Esophagus muscularis mucosa (tissue), 4 donors: ENCODE measurements around the gene RAE1. TPM values are rescaled to one million over a fixed set of nuclear protein-coding genes. Genes with fewer than 3 reads are reported as not detected.

Experiments
- DNase-seq: peaks from one replicate; pipeline ENCODE4 v3.0.0-alpha.2; 2017; ENCODE audit errors: extremely low spot score
- H3K27ac ChIP-seq, 4 donors: fragments of 200-600 bp; sonication (generic); replicated peaks in 1 of 4; 1 replicate in 3 of 4; 2 replicates in 1 of 4; pipeline ENCODE4 v1.5.1; 2016 to 2019; ENCODE audit warnings: mild to moderate bottlenecking in 1 of 4
- H3K27me3 ChIP-seq, 4 donors: fragments of 200-600 bp; sonication (generic); one replicate each; pipeline versions ENCODE4 v1.5.1 to v1.6.0; 2016 to 2019
- H3K36me3 ChIP-seq, 4 donors: fragments of 200-600 bp; sonication (generic); one replicate each; pipeline ENCODE4 v1.5.1; 2016 to 2019
- H3K4me1 ChIP-seq, 4 donors: fragments of 200-600 bp; sonication (generic); one replicate each; pipeline ENCODE4 v1.5.1; 2016 to 2019
- H3K4me3 ChIP-seq, 4 donors: fragments of 200-600 bp; sonication (generic); 1 replicate in 2 of 4; 2 replicates in 2 of 4; pipeline ENCODE4 v1.5.1; 2016 to 2019; ENCODE audit warnings: mild to moderate bottlenecking in 4 of 4, moderate library complexity in 1 of 4
- H3K9me3 ChIP-seq, 4 donors: fragments of 200-600 bp; sonication (generic); 1 replicate in 3 of 4; 2 replicates in 1 of 4; pipeline ENCODE4 v1.5.1; 2016 to 2019
- CTCF ChIP-seq, 3 experiments: fragments of 200-600 bp in 2 of 3; fragments of 450-650 bp in 1 of 3; sonication (generic) in 2 of 3; IDR thresholded peaks; one replicate each; pipeline ENCODE4 v1.5.1; 2017 to 2019; ENCODE audit warnings: antibody characterized with exemption in 3 of 3, mild to moderate bottlenecking in 2 of 3, moderate library complexity in 1 of 3
- EP300 ChIP-seq: sonication (generic); formaldehyde crosslinking; IDR thresholded peaks from one replicate; pipeline ENCODE4 v1.6.1; 2017; ENCODE audit warnings: antibody characterized with exemption
- POLR2A ChIP-seq: fragments of 450-650 bp; IDR thresholded peaks from one replicate; pipeline ENCODE4 v1.6.1; 2017; ENCODE audit warnings: antibody characterized with exemption, moderate library complexity, mild to moderate bottlenecking, low read depth
- POLR2AphosphoS5 ChIP-seq, 2 donors: sonication (generic); formaldehyde crosslinking; IDR thresholded peaks; one replicate each; pipeline ENCODE4 v1.6.1; 2017; ENCODE audit warnings: antibody characterized with exemption in 2 of 2
- WGBS: methylation state at CpG from one replicate; pipeline ENCODE4 v1.1.5; 2018; 5-methylcytosine and 5-hydroxymethylcytosine counted together
- intact Hi-C: fragments of 100-400 bp; cut with DNase I; formaldehyde crosslinking; loops from one replicate; pipeline ENCODE4 v1.15.1; 2023
- total RNA-seq, 4 donors: library from RNA; depleted of rRNA; stranded (reverse); fragments of >200 nt; gene quantifications; one replicate each; pipeline versions ENCODE4 v1.1.0 to v1.2.1, GENCODE V29; 2016

The RAE1 gene
- total RNA-seq, 4 donors from 2014 or later: 15.0 to 24.1 (median 21.5) TPM

DNA sequence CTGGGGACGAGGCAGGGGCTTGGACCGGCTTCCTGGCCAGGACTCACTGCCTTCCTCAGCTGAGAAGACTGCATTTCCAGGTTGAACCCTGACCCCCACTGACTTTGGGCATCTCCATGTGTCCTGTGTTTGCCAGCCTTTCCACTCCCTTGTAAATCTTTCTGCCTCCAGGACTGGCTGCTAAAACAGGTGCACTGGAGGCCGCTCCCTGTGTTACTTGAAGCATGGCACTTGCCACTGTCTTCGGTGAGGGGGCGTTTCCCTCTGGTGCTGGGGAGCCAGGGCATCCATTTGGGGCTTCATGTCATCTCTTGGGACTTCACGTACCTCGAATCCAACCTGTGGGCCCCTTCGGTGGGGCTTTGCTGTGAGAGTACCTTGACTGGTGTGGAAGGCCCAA is 33.4 kb downstream of the RAE1 start:
- Histone ChIP-seq H3K4me1 (peaks cover 3 to 23% (median 13%) of the 10 kb centered on the region in 4 donors), H3K27ac (no peak overlapping the region), H3K36me3 (peaks cover under 1 to 34% (median 20%) of the 10 kb centered on the region in 4 donors), H3K4me3 (no peak overlapping the region), H3K9me3 (no peaks in the 10 kb centered on the region), H3K27me3 (no peaks in the 10 kb centered on the region)
- intact Hi-C loops: loop anchor here (5.0 to 10.0 kb wide), 2 partner anchors 208 to 820 kb away; no protein-coding TSS in a partner anchor
- no peak for DNase-seq
- WGBS: 94% methylated on average over 5 of the region's 8 CpGs
- no peak for TF ChIP-seq POLR2A
- TF ChIP-seq CTCF (IDR thresholded peaks at IDR 0.05): no peak
- TF ChIP-seq POLR2AphosphoS5 (IDR thresholded peaks at IDR 0.05): no peak
- TF ChIP-seq EP300: no peak

GRCh38 chr20:57384953-57385761 is 34.1 kb downstream of the RAE1 start:
- intact Hi-C loops: loop anchor here (5.0 to 10.0 kb wide), 2 partner anchors 207 to 820 kb away; no protein-coding TSS in a partner anchor
- Histone ChIP-seq H3K9me3 (no peaks in the 10 kb centered on the region), H3K36me3 (peaks cover 0 to 27% (median 17%) of the 10 kb centered on the region in 4 donors), H3K27me3 (no peaks in the 10 kb centered on the region), H3K4me3 (no peak overlapping the region), H3K27ac (no peak overlapping the region), H3K4me1 (peaks cover 9 to 29% (median 20%) of the 10 kb centered on the region in 4 donors)
- DNase-seq: no peak
- WGBS: 78% methylated on average over 20 of the region's 29 CpGs
- no peak for TF ChIP-seq POLR2A
- no peak for TF ChIP-seq EP300
- no peak for TF ChIP-seq POLR2AphosphoS5 (IDR thresholded peaks at IDR 0.05)

GRCh38 chr20:57385940-57386339 is 34.9 kb downstream of the RAE1 start:
- TF ChIP-seq EP300: no peak
- TF ChIP-seq POLR2A: no peak
- TF ChIP-seq POLR2AphosphoS5 (IDR thresholded peaks at IDR 0.05): no peak
- TF ChIP-seq CTCF (IDR thresholded peaks at IDR 0.05): no peak
- peaks cover 0 to 20% (median 10%) of the 10 kb centered on the region in 4 donors for H3K36me3 ChIP-seq
- H3K27me3 ChIP-seq: no peaks in the 10 kb centered on the region
- H3K9me3 ChIP-seq: no peaks in the 10 kb centered on the region
- H3K27ac ChIP-seq: no peak overlapping the region
- WGBS: 94% methylated on average over 6 of the region's 6 CpGs
- H3K4me3 ChIP-seq: no peak overlapping the region
- intact Hi-C loops: loop anchor here (10.0 kb wide), 1 partner anchor 819 kb away; no protein-coding TSS in a partner anchor
- peaks cover 17 to 37% (median 26%) of the 10 kb centered on the region in 4 donors for H3K4me1 ChIP-seq
- no peak for DNase-seq

- Histone ChIP-seq H3K4me1 (peaks cover 19 to 36% (median 27%) of the 10 kb centered on the region in 4 donors), H3K27me3 (no peaks in the 10 kb centered on the region), H3K36me3 (peaks cover 0 to 16% (median 10%) of the 10 kb centered on the region in 4 donors), H3K27ac (no peak overlapping the region), H3K4me3 (no peak overlapping the region), H3K9me3 (no peaks in the 10 kb centered on the region)
- 100% methylated on average over 4 of the region's 4 CpGs for WGBS
- no peak for DNase-seq
- intact Hi-C loops: loop anchor here (10.0 kb wide), 1 partner anchor 818 kb away; no protein-coding TSS in a partner anchor
- no peak for TF ChIP-seq EP300
- TF ChIP-seq POLR2A: no peak
- no peak for TF ChIP-seq POLR2AphosphoS5 (IDR thresholded peaks at IDR 0.05)
- TF ChIP-seq CTCF (IDR thresholded peaks at IDR 0.05): no peak
Observed at GRCh38 chr20:57386762-57387161, 35.7 kb downstream of the RAE1 start.

DNA sequence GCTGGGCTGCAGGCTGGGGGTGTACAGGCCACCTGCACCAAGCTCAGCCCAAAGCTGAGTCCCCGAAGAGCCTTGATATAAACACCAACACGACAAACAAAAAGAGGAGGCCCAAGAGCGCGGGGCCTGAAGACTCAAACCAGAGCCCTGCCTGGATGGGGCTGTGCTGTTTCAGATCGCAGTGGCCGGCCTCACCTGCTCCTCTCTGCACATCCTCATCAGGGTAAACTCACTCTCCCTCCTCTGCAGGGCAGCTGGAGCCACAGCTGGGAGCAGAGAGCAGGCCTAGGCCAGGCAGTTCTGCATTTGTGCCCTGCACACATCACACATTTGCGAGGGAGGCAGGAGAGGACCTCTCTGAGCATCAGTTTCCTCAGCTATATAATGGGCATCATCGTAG is 36.4 kb downstream of the RAE1 start:
- H3K9me3 ChIP-seq: no peaks in the 10 kb centered on the region
- H3K4me1 ChIP-seq: peaks cover 24 to 37% (median 31%) of the 10 kb centered on the region in 4 donors
- 84% methylated on average over 8 of the region's 8 CpGs for WGBS
- H3K36me3 ChIP-seq: peaks cover 0 to 16% (median 10%) of the 10 kb centered on the region in 4 donors
- DNase-seq: no peak
- intact Hi-C loops: loop anchor here (10.0 kb wide), 1 partner anchor 817 kb away; no protein-coding TSS in a partner anchor
- no peak overlapping the region for H3K27ac ChIP-seq
- TF ChIP-seq CTCF (IDR thresholded peaks at IDR 0.05): no peak
- TF ChIP-seq EP300: no peak
- no peak for TF ChIP-seq POLR2AphosphoS5 (IDR thresholded peaks at IDR 0.05)
- H3K4me3 ChIP-seq: no peak overlapping the region
- H3K27me3 ChIP-seq: no peaks in the 10 kb centered on the region
